ENCODE data around the gene TPH1.

TPH1 gene

GRCh38 chr11:18065572-18065971 is 19.5 kb upstream of the TPH1 start:
- H3K4me3 ChIP-seq (ENCODE audit: low read length), result no peak overlapping the region
- H3K9me3 ChIP-seq (ENCODE audit: control insufficient read depth, low read depth, low read length), result no peaks in the 10 kb centered on the region
- no peak overlapping the region for H3K9ac ChIP-seq (ENCODE audit: low read length)
- no peak overlapping the region for H3K27ac ChIP-seq (ENCODE audit: low read length)
- H3K27me3 ChIP-seq (ENCODE audit: control insufficient read depth, insufficient read depth, low read length), result no peaks in the 10 kb centered on the region
- no peaks in the 10 kb centered on the region for H3K4me1 ChIP-seq (ENCODE audit: control insufficient read depth, low read depth, low read length)
- no peaks in the 10 kb centered on the region for H3K36me3 ChIP-seq (ENCODE audit: control insufficient read depth, low read depth, low read length)

GRCh38 chr11:18064450-18065054 is 18.5 kb upstream of the TPH1 start:
- no peak overlapping the region for H3K27ac ChIP-seq (ENCODE audit: low read length)
- no peak overlapping the region for H3K9ac ChIP-seq (ENCODE audit: low read length)
- H3K27me3 ChIP-seq (ENCODE audit: control insufficient read depth, insufficient read depth, low read length), result no peaks in the 10 kb centered on the region
- H3K4me3 ChIP-seq (ENCODE audit: low read length), result no peak overlapping the region
- H3K36me3 ChIP-seq (ENCODE audit: control insufficient read depth, low read depth, low read length), result no peaks in the 10 kb centered on the region
- H3K9me3 ChIP-seq (ENCODE audit: control insufficient read depth, low read depth, low read length), result no peaks in the 10 kb centered on the region
- H3K4me1 ChIP-seq (ENCODE audit: control insufficient read depth, low read depth, low read length), result no peaks in the 10 kb centered on the region

GRCh38 chr11:18063862-18064434 is 17.9 kb upstream of the TPH1 start:
- no peaks in the 10 kb centered on the region for H3K36me3 ChIP-seq (ENCODE audit: control insufficient read depth, low read depth, low read length)
- H3K27me3 ChIP-seq (ENCODE audit: control insufficient read depth, insufficient read depth, low read length), result no peaks in the 10 kb centered on the region
- H3K9ac ChIP-seq (ENCODE audit: low read length), result no peak overlapping the region
- H3K4me1 ChIP-seq (ENCODE audit: control insufficient read depth, low read depth, low read length), result no peaks in the 10 kb centered on the region
- H3K9me3 ChIP-seq (ENCODE audit: control insufficient read depth, low read depth, low read length), result no peaks in the 10 kb centered on the region
- H3K4me3 ChIP-seq (ENCODE audit: low read length), result no peak overlapping the region
- no peak overlapping the region for H3K27ac ChIP-seq (ENCODE audit: low read length)

GRCh38 chr11:18063125-18063524 is 17.1 kb upstream of the TPH1 start:
- no peaks in the 10 kb centered on the region for H3K36me3 ChIP-seq (ENCODE audit: control insufficient read depth, low read depth, low read length)

GRCh38 chr11:18061351-18061750 is 15.3 kb upstream of the TPH1 start:
- no peak overlapping the region for H3K27ac ChIP-seq (ENCODE audit: low read length)
- no peaks in the 10 kb centered on the region for H3K27me3 ChIP-seq (ENCODE audit: control insufficient read depth, insufficient read depth, low read length)
- H3K4me3 ChIP-seq (ENCODE audit: low read length), result no peak overlapping the region
- H3K9ac ChIP-seq (ENCODE audit: low read length), result no peak overlapping the region
- no peaks in the 10 kb centered on the region for H3K9me3 ChIP-seq (ENCODE audit: control insufficient read depth, low read depth, low read length)
- H3K36me3 ChIP-seq (ENCODE audit: control insufficient read depth, low read depth, low read length), result no peaks in the 10 kb centered on the region
- no peaks in the 10 kb centered on the region for H3K4me1 ChIP-seq (ENCODE audit: control insufficient read depth, low read depth, low read length)

More at GRCh38 chr11:18063125-18063524, 17.1 kb upstream of the TPH1 start:
- H3K9ac ChIP-seq (ENCODE audit: low read length), result no peak overlapping the region
- no peaks in the 10 kb centered on the region for H3K4me1 ChIP-seq (ENCODE audit: control insufficient read depth, low read depth, low read length)
- H3K27me3 ChIP-seq (ENCODE audit: control insufficient read depth, insufficient read depth, low read length), result no peaks in the 10 kb centered on the region
- no peaks in the 10 kb centered on the region for H3K9me3 ChIP-seq (ENCODE audit: control insufficient read depth, low read depth, low read length)
- no peak overlapping the region for H3K27ac ChIP-seq (ENCODE audit: low read length)
- H3K4me3 ChIP-seq (ENCODE audit: low read length), result no peak overlapping the region

GRCh38 chr11:18056561-18057181 is 10.6 kb upstream of the TPH1 start:
- H3K36me3 ChIP-seq (ENCODE audit: control insufficient read depth, low read depth, low read length), result no peaks in the 10 kb centered on the region
- H3K27ac ChIP-seq (ENCODE audit: low read length), result no peak overlapping the region
- H3K9ac ChIP-seq (ENCODE audit: low read length), result no peak overlapping the region
- H3K9me3 ChIP-seq (ENCODE audit: control insufficient read depth, low read depth, low read length), result no peaks in the 10 kb centered on the region
- no peaks in the 10 kb centered on the region for H3K27me3 ChIP-seq (ENCODE audit: control insufficient read depth, insufficient read depth, low read length)
- no peak overlapping the region for H3K4me3 ChIP-seq (ENCODE audit: low read length)
- no peaks in the 10 kb centered on the region for H3K4me1 ChIP-seq (ENCODE audit: control insufficient read depth, low read depth, low read length)

GRCh38 chr11:18054511-18055103 is 8.5 kb upstream of the TPH1 start:
- no peak overlapping the region for H3K27ac ChIP-seq (ENCODE audit: low read length)
- no peak overlapping the region for H3K4me3 ChIP-seq (ENCODE audit: low read length)
- no peak overlapping the region for H3K9ac ChIP-seq (ENCODE audit: low read length)
- H3K36me3 ChIP-seq (ENCODE audit: control insufficient read depth, low read depth, low read length), result no peaks in the 10 kb centered on the region
- no peaks in the 10 kb centered on the region for H3K4me1 ChIP-seq (ENCODE audit: control insufficient read depth, low read depth, low read length)
- H3K27me3 ChIP-seq (ENCODE audit: control insufficient read depth, insufficient read depth, low read length), result no peaks in the 10 kb centered on the region
- no peaks in the 10 kb centered on the region for H3K9me3 ChIP-seq (ENCODE audit: control insufficient read depth, low read depth, low read length)

GRCh38 chr11:18050848-18051247 is 4.8 kb upstream of the TPH1 start:
- H3K27me3 ChIP-seq (ENCODE audit: control insufficient read depth, insufficient read depth, low read length), result peaks cover 18% of the 10 kb centered on the region
- H3K4me3 ChIP-seq (ENCODE audit: low read length), result no peak overlapping the region
- no peaks in the 10 kb centered on the region for H3K36me3 ChIP-seq (ENCODE audit: control insufficient read depth, low read depth, low read length)
- no peaks in the 10 kb centered on the region for H3K4me1 ChIP-seq (ENCODE audit: control insufficient read depth, low read depth, low read length)
- H3K27ac ChIP-seq (ENCODE audit: low read length), result no peak overlapping the region
- no peak overlapping the region for H3K9ac ChIP-seq (ENCODE audit: low read length)
- H3K9me3 ChIP-seq (ENCODE audit: control insufficient read depth, low read depth, low read length), result no peaks in the 10 kb centered on the region

- H3K9ac ChIP-seq (ENCODE audit: low read length), result no peak overlapping the region
- no peaks in the 10 kb centered on the region for H3K27me3 ChIP-seq (ENCODE audit: control insufficient read depth, insufficient read depth, low read length)
- H3K27ac ChIP-seq (ENCODE audit: low read length), result no peak overlapping the region
- H3K36me3 ChIP-seq (ENCODE audit: control insufficient read depth, low read depth, low read length), result no peaks in the 10 kb centered on the region
- no peaks in the 10 kb centered on the region for H3K4me1 ChIP-seq (ENCODE audit: control insufficient read depth, low read depth, low read length)
- H3K4me3 ChIP-seq (ENCODE audit: low read length), result no peak overlapping the region
- H3K9me3 ChIP-seq (ENCODE audit: control insufficient read depth, low read depth, low read length), result no peaks in the 10 kb centered on the region
Measured at GRCh38 chr11:18036456-18036855, 9.6 kb downstream of the TPH1 start.

GRCh38 chr11:18027475-18027874 is 18.6 kb downstream of the TPH1 start:
- no peaks in the 10 kb centered on the region for H3K27me3 ChIP-seq (ENCODE audit: control insufficient read depth, insufficient read depth, low read length)
- H3K4me1 ChIP-seq (ENCODE audit: control insufficient read depth, low read depth, low read length), result no peaks in the 10 kb centered on the region
- H3K36me3 ChIP-seq (ENCODE audit: control insufficient read depth, low read depth, low read length), result no peaks in the 10 kb centered on the region
- no peak overlapping the region for H3K9ac ChIP-seq (ENCODE audit: low read length)
- no peaks in the 10 kb centered on the region for H3K9me3 ChIP-seq (ENCODE audit: control insufficient read depth, low read depth, low read length)
- H3K4me3 ChIP-seq (ENCODE audit: low read length), result no peak overlapping the region
- H3K27ac ChIP-seq (ENCODE audit: low read length), result no peak overlapping the region

GRCh38 chr11:18022419-18022818 is 23.6 kb downstream of the TPH1 start:
- Histone ChIP-seq H3K4me1 (ENCODE audit: control insufficient read depth, low read depth, low read length) (no peaks in the 10 kb centered on the region), H3K27ac (ENCODE audit: low read length) (no peak overlapping the region), H3K36me3 (ENCODE audit: control insufficient read depth, low read depth, low read length) (no peaks in the 10 kb centered on the region), H3K27me3 (ENCODE audit: control insufficient read depth, insufficient read depth, low read length) (no peaks in the 10 kb centered on the region), H3K4me3 (ENCODE audit: low read length) (no peak overlapping the region), H3K9me3 (ENCODE audit: control insufficient read depth, low read depth, low read length) (no peaks in the 10 kb centered on the region), H3K9ac (ENCODE audit: low read length) (no peak overlapping the region)

GRCh38 chr11:18019650-18020049 is 26.4 kb downstream of the TPH1 start:
- Histone ChIP-seq H3K4me3 (ENCODE audit: low read length) (no peak overlapping the region), H3K27me3 (ENCODE audit: control insufficient read depth, insufficient read depth, low read length) (peaks cover 12% of the 10 kb centered on the region), H3K4me1 (ENCODE audit: control insufficient read depth, low read depth, low read length) (peaks cover 5% of the 10 kb centered on the region), H3K36me3 (ENCODE audit: control insufficient read depth, low read depth, low read length) (no peaks in the 10 kb centered on the region), H3K9ac (ENCODE audit: low read length) (no peak overlapping the region), H3K9me3 (ENCODE audit: control insufficient read depth, low read depth, low read length) (no peaks in the 10 kb centered on the region), H3K27ac (ENCODE audit: low read length) (no peak overlapping the region)
